OCI-LY7 (cell line): ENCODE data around the gene KCNQ1. TPM values are rescaled to one million over a fixed set of nuclear protein-coding genes. Genes with fewer than 3 reads are reported as not detected.

Experiments used
- BruUV-seq: library from RNA; stranded (reverse); fragments of 400-500 nt; replicated peaks from 2 replicates; lab custom pipeline; 2021; lab: Mats Ljungman, UMichigan
- CTCF ChIA-PET: fragments of 300-600 bp; sonication (Branson Sonifier 250); formaldehyde crosslinking; loops from one replicate; lab custom pipeline; 2022; ENCODE audit warnings: antibody characterized with exemption; ENCODE audit not compliant: unreplicated experiment; lab: Charles Lee
- POLR2A ChIA-PET: fragments of 300-600 bp; sonication (Branson Sonifier 250); formaldehyde crosslinking; loops from one replicate; lab custom pipeline; 2022; ENCODE audit warnings: antibody characterized with exemption; lab: Charles Lee
- DNase-seq: peaks from one replicate; pipeline ENCODE4 v3.0.0-alpha.2; 2015; ENCODE audit warnings: low spot score
- H2AFZ ChIP-seq: fragments of 200-600 bp; sonication (generic), shearing (Covaris generic); 2 replicates; pipeline ENCODE4 v1.6.1; 2014; ENCODE audit warnings: mild to moderate bottlenecking, antibody characterized with exemption, low read length, moderate library complexity
- H3K27ac ChIP-seq: fragments of 200-600 bp; sonication (generic); 2 replicates; pipeline ENCODE4 v1.5.1; 2014; ENCODE audit warnings: mixed run types, low read depth, mild to moderate bottlenecking, moderate library complexity, low read length, inconsistent platforms; ENCODE audit not compliant: poor library complexity, severe bottlenecking
- H3K36me3 ChIP-seq: fragments of 200-600 bp; sonication (generic); 2 replicates; pipeline ENCODE4 v1.6.1; 2014; ENCODE audit warnings: mild to moderate bottlenecking, antibody characterized with exemption, low read length, moderate library complexity, mixed read lengths; ENCODE audit not compliant: insufficient read depth
- H3K4me1 ChIP-seq: fragments of 200-600 bp; sonication (generic); 2 replicates; pipeline ENCODE4 v1.5.1; 2014; ENCODE audit warnings: mild to moderate bottlenecking, low read length; ENCODE audit not compliant: insufficient read depth, poor library complexity, severe bottlenecking
- H3K4me2 ChIP-seq: fragments of 200-600 bp; sonication (generic); 2 replicates; pipeline ENCODE4 v1.6.1; 2014; ENCODE audit warnings: mild to moderate bottlenecking, low read length
- H3K4me3 ChIP-seq: fragments of 200-600 bp; sonication (generic); 2 replicates; pipeline ENCODE4 v1.5.1; 2014; ENCODE audit warnings: mild to moderate bottlenecking, low read depth, low read length; ENCODE audit not compliant: poor library complexity, severe bottlenecking
- H3K79me2 ChIP-seq: fragments of 200-600 bp; sonication (generic); 2 replicates; pipeline ENCODE4 v1.6.1; 2016; ENCODE audit warnings: low read depth, mild to moderate bottlenecking, low read length, moderate library complexity, mixed read lengths; ENCODE audit not compliant: insufficient read depth
- H3K9me2 ChIP-seq: fragments of 200-600 bp; sonication (generic); 2 replicates; pipeline ENCODE4 v1.6.1; 2016; ENCODE audit warnings: mild to moderate bottlenecking, low read length, mixed read lengths; ENCODE audit not compliant: insufficient read depth
- H3K9me3 ChIP-seq: fragments of 200-600 bp; sonication (generic); 2 replicates; pipeline ENCODE4 v1.6.1; 2014; ENCODE audit warnings: mild to moderate bottlenecking, mixed run types, low read length, mixed read lengths
- H4K20me1 ChIP-seq: fragments of 200-600 bp; sonication (generic); 2 replicates; pipeline ENCODE4 v1.6.1; 2014; ENCODE audit warnings: mild to moderate bottlenecking, antibody characterized with exemption, low read length, moderate library complexity, mixed read lengths; ENCODE audit not compliant: insufficient read depth
- CTCF ChIP-seq: fragments of 200-600 bp; sonication (generic); conservative IDR thresholded peaks from 2 replicates; pipeline ENCODE4 v1.5.1; 2014; ENCODE audit warnings: mild to moderate bottlenecking, antibody characterized with exemption, low read length, moderate library complexity, mixed read lengths
- EZH2phosphoT487 ChIP-seq: fragments of 200-600 bp; sonication (generic); IDR thresholded peaks from 2 replicates; pipeline ENCODE4 v1.6.1; 2018; ENCODE audit warnings: low read depth, borderline replicate concordance, mild to moderate bottlenecking, mixed run types, antibody characterized with exemption, low read length, moderate library complexity, mixed read lengths
- intact Hi-C: fragments of 100-400 bp; cut with micrococcal nuclease; formaldehyde crosslinking; loops from one replicate; pipeline ENCODE4 v1.10.0; 2022; ENCODE audit not compliant: unreplicated experiment
- total RNA-seq, 2 experiments: library from RNA; depleted of rRNA in 1 of 2; stranded (reverse); fragments of >200 nt in 1 of 2; shearing (Covaris generic) in 1 of 2; gene quantifications; 2 replicates each; pipeline ENCODE4 v1.2.3, GENCODE V29; 2014 to 2022

The KCNQ1 gene
- total RNA-seq, 2 experiments from 2014 or later = 0.22 to 1.3 TPM

GRCh38 chr11:2471048-2471803, 26.4 kb downstream of the KCNQ1 start:
- Histone ChIP-seq H3K4me2 (no peak overlapping the region), H3K27ac (no peak overlapping the region), H3K4me3 (no peak overlapping the region), H3K79me2 (no peaks in the 10 kb centered on the region), H4K20me1 (no peaks in the 10 kb centered on the region), H3K9me2 (no peaks in the 10 kb centered on the region), H2AFZ (no peak overlapping the region), H3K36me3 (no peaks in the 10 kb centered on the region), H3K9me3 (no peaks in the 10 kb centered on the region), H3K4me1 (no peaks in the 10 kb centered on the region)
- intact Hi-C loops = no loop called here
- BruUV-seq = no TSS peak
- DNase-seq = no peak
- CTCF ChIA-PET = no interaction called here
- TF ChIP-seq EZH2phosphoT487 = no peak
- no peak for TF ChIP-seq CTCF
- POLR2A ChIA-PET = no interaction called here

- Histone ChIP-seq H3K9me3 (no peaks in the 10 kb centered on the region), H3K27ac (no peak overlapping the region), H2AFZ (no peak overlapping the region), H3K9me2 (no peaks in the 10 kb centered on the region), H3K36me3 (no peaks in the 10 kb centered on the region), H3K79me2 (no peaks in the 10 kb centered on the region), H3K4me3 (no peak overlapping the region), H3K4me2 (no peak overlapping the region), H3K4me1 (no peaks in the 10 kb centered on the region), H4K20me1 (no peaks in the 10 kb centered on the region)
- TF ChIP-seq EZH2phosphoT487 (no peak), CTCF (no peak)
- intact Hi-C loops = no loop called here
- ChIA-PET CTCF (no interaction called here), POLR2A (no interaction called here)
- DNase-seq = no peak
- BruUV-seq = no TSS peak
Measured at GRCh38 chr11:2471804-2472096, 26.9 kb downstream of the KCNQ1 start.

GRCh38 chr11:2472428-2473186, 27.8 kb downstream of the KCNQ1 start:
- Histone ChIP-seq H3K4me2 (no peak overlapping the region), H3K36me3 (no peaks in the 10 kb centered on the region), H3K27ac (no peak overlapping the region), H4K20me1 (no peaks in the 10 kb centered on the region), H3K79me2 (no peaks in the 10 kb centered on the region), H2AFZ (no peak overlapping the region), H3K4me3 (no peak overlapping the region), H3K9me2 (no peaks in the 10 kb centered on the region), H3K9me3 (no peaks in the 10 kb centered on the region), H3K4me1 (no peaks in the 10 kb centered on the region)
- TF ChIP-seq EZH2phosphoT487 (no peak), CTCF (no peak)
- POLR2A ChIA-PET = no interaction called here
- no TSS peak for BruUV-seq
- CTCF ChIA-PET = no interaction called here
- intact Hi-C loops = no loop called here
- no peak for DNase-seq
